Fibroblast of skin of left biceps (primary cell): ENCODE results near the gene CLEC2L.

Source experiments
- DNase-seq, 2 experiments: peaks; one replicate each; pipeline ENCODE4 v3.0.0-alpha.2; 2013; ENCODE audit warnings: low read depth in 2 of 2

Gene CLEC2L

DNA sequence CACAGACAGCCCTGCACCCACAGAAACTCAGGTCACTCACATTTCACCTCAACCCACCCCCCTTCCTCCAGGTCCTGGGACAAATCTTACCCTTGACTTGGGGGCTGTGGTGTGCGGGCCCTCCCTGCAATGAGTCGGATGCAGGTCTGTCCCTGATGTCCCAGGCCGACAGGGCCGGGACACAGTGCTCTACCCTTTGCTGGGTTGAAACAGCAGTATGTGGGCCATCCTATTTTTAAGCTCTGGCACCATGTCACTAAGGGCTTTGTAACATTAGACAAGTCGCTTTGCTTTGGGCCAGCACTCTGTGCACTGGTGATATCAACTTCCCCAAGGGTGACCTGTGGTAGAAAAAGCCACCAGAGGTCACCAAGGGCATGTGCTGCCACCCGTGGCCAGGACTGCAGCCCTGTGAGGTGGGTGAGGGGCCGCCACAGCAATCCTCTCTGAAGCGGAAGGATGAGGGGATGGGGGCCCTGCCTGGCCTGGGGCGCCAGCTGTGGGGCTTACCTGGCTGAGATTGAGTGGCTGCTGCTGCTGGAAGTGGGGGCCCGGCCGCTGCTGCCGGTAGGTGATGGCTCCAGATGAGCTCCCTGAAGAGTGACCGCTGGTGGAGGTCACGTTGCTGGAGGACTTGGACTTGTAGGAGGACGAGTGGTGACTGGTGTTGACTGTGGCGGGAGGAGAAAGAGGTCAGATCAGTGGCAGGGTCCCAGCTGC is 51.3 kb downstream of the CLEC2L start:
- DNase-seq = no peak

DNA sequence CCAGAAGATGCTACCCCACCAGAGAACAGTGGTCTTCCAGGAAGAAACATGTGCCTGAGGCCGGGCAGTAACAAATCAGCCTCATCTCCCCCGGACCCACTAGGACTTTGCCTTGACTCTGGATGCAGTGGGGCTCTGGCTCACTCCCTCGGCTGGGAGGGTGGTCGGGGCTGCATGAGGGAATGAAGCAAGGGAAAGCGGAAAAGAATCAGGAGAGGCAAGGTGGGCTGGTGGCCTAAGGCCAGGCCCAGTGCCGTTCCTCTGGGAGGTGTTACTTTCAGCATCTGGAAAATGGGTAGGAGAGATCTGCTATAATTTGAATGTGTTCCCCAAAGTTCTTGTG is 51.8 kb downstream of the CLEC2L start:
- DNase-seq = no peak

DNA sequence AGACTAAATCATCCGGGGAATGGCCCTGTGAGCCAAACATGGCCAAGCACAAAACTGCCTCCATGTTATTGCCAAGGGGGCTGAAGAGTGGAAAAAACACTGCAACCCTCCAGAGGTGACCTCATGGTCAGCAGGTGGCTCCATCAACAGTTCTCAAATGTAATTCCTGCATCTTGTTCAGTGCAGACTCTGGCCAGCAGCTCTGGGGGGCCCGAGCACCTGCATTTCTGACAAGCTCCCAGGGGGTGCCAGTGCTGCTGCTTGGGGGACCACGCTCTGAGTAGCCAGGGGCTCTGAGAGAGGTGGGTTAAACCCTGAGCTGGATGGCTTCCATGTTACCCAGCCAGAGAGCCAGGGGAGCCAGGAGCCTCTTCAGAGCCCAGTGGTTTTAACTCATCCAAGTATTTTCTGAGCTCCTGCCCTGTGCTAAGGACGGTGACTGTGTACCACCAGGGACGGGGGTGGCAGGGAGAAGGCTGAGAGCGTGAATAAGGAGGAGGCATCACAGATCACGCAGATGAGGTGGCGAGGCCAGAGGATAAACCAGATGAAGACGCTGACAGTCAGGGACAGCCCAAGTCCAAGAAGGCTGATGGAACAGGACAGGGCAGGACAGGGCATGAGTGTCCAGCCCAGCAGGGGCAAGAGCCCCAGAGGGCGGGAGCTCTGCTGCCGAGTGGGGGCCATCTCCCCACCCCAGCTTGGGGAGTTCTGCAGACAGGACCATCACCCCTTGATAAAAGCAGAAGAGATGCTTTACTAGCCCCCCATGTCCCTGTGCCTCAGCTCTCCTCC is 52.9 kb downstream of the CLEC2L start:
- no peak for DNase-seq

DNA sequence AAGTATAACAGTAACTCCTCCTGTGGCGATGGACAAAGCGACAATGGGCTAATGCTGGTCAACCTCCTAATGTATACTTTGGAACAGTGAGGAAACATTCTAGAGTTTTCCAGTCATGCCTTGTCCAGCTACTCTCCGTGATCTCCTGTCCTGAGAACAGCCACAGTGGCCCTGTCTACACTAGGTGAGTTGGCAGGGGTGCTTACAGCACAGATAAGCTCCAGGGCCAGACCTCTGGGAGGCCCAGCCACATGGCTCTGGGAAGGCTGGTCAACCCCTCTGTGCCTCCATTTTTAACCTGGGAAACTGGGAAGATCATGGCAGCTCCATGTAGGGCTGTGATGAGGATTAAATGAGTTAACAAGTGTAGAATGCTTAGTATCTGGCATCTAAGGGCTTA is 57.0 kb downstream of the CLEC2L start:
- no peak for DNase-seq

DNA sequence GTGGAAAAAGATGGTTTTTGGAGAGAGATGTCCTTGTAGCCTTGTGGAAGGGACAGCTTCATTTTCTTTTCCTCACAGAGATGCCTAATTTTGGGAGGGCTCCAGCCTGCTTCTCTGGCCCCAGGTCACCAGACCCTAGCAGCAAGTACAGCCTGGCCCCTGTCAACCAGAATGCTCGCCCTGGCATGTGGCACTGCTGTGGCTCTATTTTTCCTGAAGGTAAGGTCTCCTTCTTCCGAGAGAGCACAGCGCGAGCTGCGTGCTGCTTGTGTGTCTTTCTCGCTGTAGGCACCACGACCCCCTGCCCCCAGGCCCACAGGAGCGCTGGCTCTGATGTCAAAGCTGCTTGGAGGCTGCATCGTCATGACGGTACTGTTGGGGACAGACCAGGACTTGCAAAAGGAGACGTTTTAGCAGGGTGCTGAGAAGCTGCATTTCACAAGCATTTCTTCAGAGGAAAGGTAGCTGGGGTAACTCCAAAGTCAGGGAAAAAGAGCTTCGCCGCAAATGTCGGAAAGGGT is 58.7 kb downstream of the CLEC2L start:
- no peak for DNase-seq

DNA sequence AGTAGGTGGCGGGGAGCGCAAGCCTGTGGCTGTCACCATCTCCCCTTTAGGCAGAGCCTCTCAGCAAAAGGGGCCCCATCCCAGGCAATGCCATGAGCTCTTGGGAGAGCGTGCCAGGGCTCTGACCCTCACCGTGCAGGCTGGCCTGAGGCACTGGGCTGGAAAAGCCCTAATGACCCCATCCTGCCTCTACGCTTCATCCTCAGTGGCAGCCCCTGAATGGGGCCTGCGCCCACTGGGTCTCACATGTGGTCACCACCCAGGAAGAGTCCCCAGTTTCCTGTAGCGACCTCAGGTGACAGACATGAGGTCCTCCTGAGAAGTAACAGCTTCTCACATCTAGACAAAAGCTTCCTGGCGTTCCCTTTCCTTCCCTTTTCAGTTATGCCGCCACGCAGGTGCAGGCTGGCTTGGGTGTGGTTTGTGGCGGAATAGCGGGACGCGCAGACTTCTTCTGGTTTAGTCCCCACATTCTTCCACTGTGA is 59.2 kb downstream of the CLEC2L start:
- DNase-seq = no peak

DNA sequence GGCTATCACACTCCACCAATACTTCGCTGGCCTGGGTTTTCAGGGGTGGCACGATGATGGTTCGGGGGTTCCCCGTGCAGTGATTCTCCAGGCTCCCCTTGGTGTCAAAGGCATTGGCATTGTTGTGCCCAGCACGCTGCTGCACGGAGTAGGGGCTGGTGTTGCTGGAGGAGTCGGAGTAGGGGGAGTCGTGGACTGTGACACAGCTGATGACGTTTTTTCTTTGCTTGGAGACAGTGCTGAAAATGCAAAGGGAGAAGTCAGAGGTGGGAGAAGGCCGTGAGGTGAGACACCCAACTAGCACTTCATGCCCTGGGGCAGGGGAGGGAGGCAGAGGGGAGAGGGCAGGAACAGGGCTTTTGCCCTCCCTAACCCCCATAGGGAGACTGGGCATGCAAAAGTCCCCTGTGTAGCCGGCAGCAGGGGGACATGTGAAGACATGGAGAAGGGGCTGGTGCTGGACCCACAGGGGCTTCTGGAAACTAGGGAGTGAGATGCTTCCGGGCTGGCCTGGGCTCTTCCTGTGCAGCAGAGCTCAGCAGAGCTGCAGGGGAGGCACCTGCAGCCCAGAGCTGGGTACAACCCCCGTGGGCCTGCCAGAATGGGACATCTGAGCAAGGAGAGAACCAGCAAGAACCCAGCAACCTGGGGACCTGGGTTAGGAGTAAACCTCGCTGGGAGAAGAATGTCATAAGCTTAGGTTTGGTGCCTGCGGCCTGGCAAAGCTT is 60.5 kb downstream of the CLEC2L start:
- DNase-seq = no peak

DNA sequence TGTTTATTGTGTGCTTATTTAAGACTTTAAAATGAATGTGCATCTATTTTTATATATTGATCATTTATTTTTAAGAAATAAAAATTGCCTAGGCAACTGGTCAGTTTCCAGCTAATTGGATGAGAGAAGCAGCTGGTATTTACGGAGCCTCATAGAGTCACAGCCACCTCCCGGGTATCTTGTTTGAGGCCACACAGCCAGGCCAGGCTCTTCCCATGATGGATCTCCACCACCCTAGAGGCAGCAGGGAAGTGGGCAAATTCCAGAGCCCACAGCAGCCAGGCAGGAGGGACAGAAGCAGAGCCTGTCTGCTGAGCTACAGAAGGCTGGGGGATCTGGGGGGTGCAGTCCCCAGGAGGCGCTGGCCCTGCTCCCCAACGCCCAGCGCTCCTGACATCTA is 61.6 kb downstream of the CLEC2L start:
- no peak for DNase-seq

DNA sequence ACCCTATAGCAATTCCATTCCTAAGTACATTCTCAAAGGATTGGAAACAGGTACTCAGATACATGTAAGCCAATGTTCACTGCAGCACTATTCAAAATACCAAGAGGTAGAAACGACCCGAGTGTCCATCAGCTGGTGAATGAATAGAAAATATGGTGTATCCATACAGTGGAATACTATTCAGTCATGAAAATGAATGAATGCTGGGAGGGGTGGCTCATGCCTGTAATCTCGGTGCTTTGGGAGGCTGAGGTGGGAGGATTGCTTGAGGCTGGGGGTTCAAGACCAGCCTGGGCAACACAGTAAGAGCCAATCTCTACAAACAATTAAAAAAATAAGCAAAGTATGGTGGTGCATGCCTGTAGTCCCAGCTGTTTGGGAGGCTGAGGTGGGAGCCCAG is 62.8 kb downstream of the CLEC2L start:
- DNase-seq = no peak

DNA sequence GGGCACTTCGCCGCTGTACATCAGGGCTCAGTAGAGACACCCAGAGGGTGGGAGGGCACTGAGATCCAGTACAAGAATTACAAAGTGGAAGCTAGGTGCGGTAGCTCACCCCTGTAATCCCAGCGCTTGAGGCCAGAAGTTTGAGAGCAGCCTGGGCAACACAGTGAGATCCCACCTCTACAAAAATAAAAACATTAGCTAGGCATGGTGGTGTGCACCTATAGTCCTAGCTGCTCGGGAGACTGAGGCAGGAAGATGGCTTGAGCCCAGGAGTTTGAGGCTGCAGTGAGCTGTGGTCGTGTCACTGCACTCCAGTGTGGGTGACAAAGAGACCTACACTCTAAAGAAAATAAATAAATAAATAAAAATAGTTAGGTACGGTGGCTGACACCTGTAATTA is 64.0 kb downstream of the CLEC2L start:
- DNase-seq = no peak

DNA sequence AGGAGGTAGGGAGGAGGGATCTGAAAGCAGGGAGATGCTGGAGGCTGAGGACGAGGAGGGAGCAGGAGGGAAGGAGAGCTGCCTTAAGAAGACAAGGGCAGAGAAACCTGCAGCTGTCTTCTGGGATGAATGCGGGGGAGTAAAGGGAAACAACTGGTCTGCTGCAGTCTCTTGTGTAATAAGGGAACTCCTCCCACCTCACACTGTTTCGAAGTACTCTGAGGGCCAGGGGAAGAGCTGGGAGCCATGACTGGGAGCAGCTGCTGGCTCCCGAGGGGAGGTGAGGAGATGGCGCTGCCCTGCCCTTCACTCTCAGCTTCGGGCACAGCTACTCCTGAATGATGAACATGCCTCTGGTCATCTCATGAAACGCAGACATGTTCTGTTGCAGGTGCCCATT is 65.1 kb downstream of the CLEC2L start:
- no peak for DNase-seq

DNA sequence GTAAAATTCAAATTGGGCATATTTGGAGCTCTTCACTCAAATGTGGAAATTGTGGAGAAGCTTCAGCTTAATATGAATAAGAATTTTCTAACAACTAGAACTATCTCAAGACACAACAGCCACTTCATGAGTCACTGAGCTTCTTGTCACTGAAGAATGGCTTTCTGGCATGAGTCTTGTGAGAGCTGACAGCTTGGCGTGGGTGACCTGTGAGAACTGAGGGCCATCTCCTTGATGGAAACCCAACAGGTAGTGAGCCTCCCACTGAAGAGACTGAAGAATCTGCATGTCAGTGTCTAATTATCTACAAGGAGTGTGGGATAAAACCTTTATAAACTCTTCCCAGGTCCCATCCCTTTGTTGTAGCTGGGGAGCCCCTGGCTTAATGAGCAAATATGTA is 66.0 kb downstream of the CLEC2L start:
- DNase-seq = no peak

DNA sequence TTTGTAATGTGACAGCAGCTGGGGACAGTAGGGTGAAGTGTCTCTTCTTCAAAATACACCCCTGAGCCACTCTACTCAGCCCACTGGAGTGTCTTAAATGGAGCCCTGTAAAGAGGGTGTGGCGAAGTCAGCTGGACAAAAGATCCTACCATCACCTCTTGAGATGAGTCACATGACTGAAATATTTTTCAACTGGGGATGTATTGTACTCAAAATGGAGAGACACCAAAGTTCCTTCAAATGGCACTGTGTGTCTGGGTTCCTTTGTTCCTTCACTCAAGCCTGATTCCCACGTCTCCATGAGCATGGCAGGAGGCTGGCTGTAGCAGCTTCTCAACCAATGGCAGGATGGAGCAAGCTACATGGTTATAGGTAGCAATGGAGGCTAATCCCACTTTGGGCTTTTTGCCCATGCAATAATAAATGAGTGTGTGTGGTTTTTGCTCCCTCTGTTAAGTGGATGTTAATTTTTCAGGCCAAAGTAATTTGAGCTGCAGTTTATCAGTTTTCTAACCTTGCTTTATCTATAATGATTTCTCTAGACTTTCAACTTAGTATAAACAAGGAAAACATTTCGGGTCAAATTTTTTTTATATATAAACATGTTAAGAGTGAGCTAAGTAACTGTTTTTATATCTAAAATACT is 68.2 kb downstream of the CLEC2L start:
- DNase-seq = no peak

DNA sequence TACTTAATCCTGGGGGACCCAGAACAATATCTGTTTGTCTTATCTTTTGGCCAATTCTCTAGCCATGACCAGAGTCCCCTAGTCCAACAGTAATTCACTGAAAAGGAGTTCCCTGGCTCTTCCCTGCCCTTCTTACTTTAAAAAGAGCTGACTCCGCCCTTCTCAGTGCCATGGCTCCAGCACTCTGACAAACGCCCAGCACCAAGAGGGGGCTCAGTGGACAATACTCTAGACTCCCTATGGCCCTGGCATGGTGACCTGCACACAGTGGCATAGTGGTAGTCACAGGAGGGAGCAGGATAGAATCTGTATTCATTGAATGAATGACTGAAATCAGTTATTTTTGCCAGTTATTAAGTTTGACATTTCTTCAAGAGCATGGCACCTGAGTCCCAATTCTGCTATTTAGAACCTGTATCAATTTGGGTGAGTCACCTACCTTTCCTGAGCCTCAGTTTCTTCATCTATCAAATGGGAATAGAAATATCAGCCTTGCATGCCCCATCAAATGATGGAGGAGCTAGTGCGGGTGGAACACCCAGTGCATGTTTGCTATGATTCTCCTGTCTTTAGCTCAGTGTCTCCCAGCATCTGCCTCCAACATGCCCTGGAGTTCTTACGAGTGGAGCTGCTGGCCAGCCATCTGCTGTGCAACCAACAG is 69.4 kb downstream of the CLEC2L start:
- DNase-seq = no peak

DNA sequence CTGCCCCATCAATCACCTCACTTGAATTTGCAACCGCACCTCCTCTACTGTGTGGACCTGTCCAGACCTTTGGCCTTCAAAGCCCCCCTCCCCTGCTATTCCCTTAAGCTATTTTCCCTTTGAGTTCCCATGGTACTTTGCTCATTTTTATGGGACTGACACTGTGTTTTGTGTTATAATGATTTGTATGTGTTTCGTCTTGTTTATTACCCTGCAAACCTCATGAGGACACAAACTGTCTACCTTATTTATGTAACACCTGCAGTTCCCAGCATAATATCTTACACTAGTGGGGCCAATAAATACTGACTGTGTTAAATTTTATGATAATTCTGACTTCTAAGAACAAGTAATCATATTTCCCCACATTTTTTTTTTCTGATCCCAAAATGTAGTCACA is 70.6 kb downstream of the CLEC2L start:
- no peak for DNase-seq
